ENCODE data around the gene GLO1.

GLO1 gene

GRCh38 chr6:38679668-38680067, 23.3 kb downstream of the GLO1 start:
- Histone ChIP-seq H3K27ac (ENCODE audit: low read depth, low read length) (no peak overlapping the region), H3K9me3 (ENCODE audit: control insufficient read depth, insufficient read depth, low read length) (no peaks in the 10 kb centered on the region), H3K4me3 (ENCODE audit: low read length) (no peak overlapping the region), H4K20me1 (ENCODE audit: control insufficient read depth, insufficient read depth, low read depth, low read length) (no peaks in the 10 kb centered on the region; the same call in 1 of the 2 replicates), H3K79me2 (ENCODE audit: control insufficient read depth, low read length) (no peaks in the 10 kb centered on the region), H3K4me1 (ENCODE audit: control insufficient read depth, low read length) (peaks cover under 1% of the 10 kb centered on the region; the same call in 1 of the 2 replicates), H3K36me3 (ENCODE audit: control insufficient read depth, low read length) (peaks cover 84% of the 10 kb centered on the region), H3K4me2 (ENCODE audit: low read length) (no peak overlapping the region), H3K27me3 (ENCODE audit: control insufficient read depth, low read length) (no peaks in the 10 kb centered on the region), H3K9me2 (replicated peaks; ENCODE audit: control insufficient read depth, low read length) (no peaks in the 10 kb centered on the region), H3F3A (ENCODE audit: control insufficient read depth, insufficient read depth) (0 out of 2 replicates have a peak, but pooled peaks cover 2% of the 10 kb centered on the region)
- TF ChIP-seq EZH2phosphoT487 (IDR thresholded peaks at IDR 0.05; ENCODE audit: borderline replicate concordance, low read length) (no peak), CTCF (IDR thresholded peaks at IDR 0.05; ENCODE audit: low read depth, low read length, poor library complexity, severe bottlenecking) (no peak)

GRCh38 chr6:38678178-38678760, 24.7 kb downstream of the GLO1 start:
- no peak overlapping the region for H3K4me2 ChIP-seq (ENCODE audit: low read length)
- H3K79me2 ChIP-seq (ENCODE audit: control insufficient read depth, low read length) = no peaks in the 10 kb centered on the region
- H3K27me3 ChIP-seq (ENCODE audit: control insufficient read depth, low read length) = no peaks in the 10 kb centered on the region
- H3K27ac ChIP-seq (ENCODE audit: low read depth, low read length) = no peak overlapping the region
- H3K4me1 ChIP-seq (ENCODE audit: control insufficient read depth, low read length) = peaks cover 14% of the 10 kb centered on the region
- H3K36me3 ChIP-seq (ENCODE audit: control insufficient read depth, low read length) = peaks cover 78% of the 10 kb centered on the region
- H4K20me1 ChIP-seq (ENCODE audit: control insufficient read depth, insufficient read depth, low read depth, low read length) = no peaks in the 10 kb centered on the region; the same call in 1 of the 2 replicates
- no peaks in the 10 kb centered on the region for H3K9me3 ChIP-seq (ENCODE audit: control insufficient read depth, insufficient read depth, low read length)
- no peaks in the 10 kb centered on the region for H3K9me2 ChIP-seq (replicated peaks; ENCODE audit: control insufficient read depth, low read length)
- no peak overlapping the region for H3K4me3 ChIP-seq (ENCODE audit: low read length)
- TF ChIP-seq EZH2phosphoT487 (IDR thresholded peaks at IDR 0.05; ENCODE audit: borderline replicate concordance, low read length) (no peak), CTCF (IDR thresholded peaks at IDR 0.05; ENCODE audit: low read depth, low read length, poor library complexity, severe bottlenecking) (no peak)
- H3F3A ChIP-seq (ENCODE audit: control insufficient read depth, insufficient read depth) = peaks cover 5% of the 10 kb centered on the region

- Histone ChIP-seq H3K4me1 (ENCODE audit: control insufficient read depth, low read length) (peaks cover 14% of the 10 kb centered on the region), H3F3A (ENCODE audit: control insufficient read depth, insufficient read depth) (peaks cover 13% of the 10 kb centered on the region), H3K9me3 (ENCODE audit: control insufficient read depth, insufficient read depth, low read length) (no peaks in the 10 kb centered on the region), H4K20me1 (ENCODE audit: control insufficient read depth, insufficient read depth, low read depth, low read length) (no peaks in the 10 kb centered on the region), H3K27me3 (ENCODE audit: control insufficient read depth, low read length) (no peaks in the 10 kb centered on the region), H3K4me2 (ENCODE audit: low read length) (no peak overlapping the region), H3K36me3 (ENCODE audit: control insufficient read depth, low read length) (peaks cover 67% of the 10 kb centered on the region), H3K79me2 (ENCODE audit: control insufficient read depth, low read length) (no peaks in the 10 kb centered on the region), H3K27ac (ENCODE audit: low read depth, low read length) (no peak overlapping the region), H3K9me2 (replicated peaks; ENCODE audit: control insufficient read depth, low read length) (no peaks in the 10 kb centered on the region), H3K4me3 (ENCODE audit: low read length) (no peak overlapping the region)
- TF ChIP-seq EZH2phosphoT487 (IDR thresholded peaks at IDR 0.05; ENCODE audit: borderline replicate concordance, low read length) = no peak
- TF ChIP-seq CTCF (IDR thresholded peaks at IDR 0.05; ENCODE audit: low read depth, low read length, poor library complexity, severe bottlenecking) = no peak
Observed at GRCh38 chr6:38676974-38677544, 25.9 kb downstream of the GLO1 start.
